ENCODE results near the gene UBE4B.
"Not testable (repeated sequence)": the region's sequence is repeated elsewhere in the genome, so short reads cannot be mapped to it uniquely, and the experiment has no call there.

Gene UBE4B

GRCh38 chr1:10032590-10033358 lies at the start of gene UBE4B:
Gene UBE4B, plus strand, starts transcription at chr1:10032958. Its CDS starts 713 bp downstream, at chr1:10033671.
- peak; percentile 96 to 99 for DNase-seq (ENCODE audit: low read depth in 2 of 2)

- DNase-seq (ENCODE audit: low read depth in 2 of 2), result no peak
Observed at GRCh38 chr1:9984253-9984652, 48.5 kb upstream of the UBE4B start.

- no peak for DNase-seq (ENCODE audit: low read depth in 2 of 2)
Observed at GRCh38 chr1:9985001-9985400, 47.8 kb upstream of the UBE4B start.

- DNase-seq (ENCODE audit: low read depth in 2 of 2), result no peak
Observed at GRCh38 chr1:9989773-9990172, 43.0 kb upstream of the UBE4B start.

- no peak for DNase-seq (ENCODE audit: low read depth in 2 of 2)
Observed at GRCh38 chr1:9990944-9991343, 41.8 kb upstream of the UBE4B start.

GRCh38 chr1:9992910-9993309 lies 39.8 kb upstream of the UBE4B start:
- no peak for DNase-seq (ENCODE audit: low read depth in 2 of 2)

GRCh38 chr1:9993561-9994075 lies 39.1 kb upstream of the UBE4B start:
- no peak for DNase-seq (ENCODE audit: low read depth in 2 of 2)

GRCh38 chr1:9996624-9997582 lies 35.9 kb upstream of the UBE4B start, which contains the start of gene RBP7:
Gene RBP7, plus strand, starts transcription at chr1:9997228. Its CDS starts 31 bp downstream, at chr1:9997259.
- no peak for DNase-seq (ENCODE audit: low read depth in 2 of 2)

GRCh38 chr1:10001016-10001665 lies 31.6 kb upstream of the UBE4B start:
- no peak for DNase-seq (ENCODE audit: low read depth in 2 of 2)

GRCh38 chr1:10005248-10005647 lies 27.5 kb upstream of the UBE4B start:
- DNase-seq (ENCODE audit: low read depth in 2 of 2), result not testable (repeated sequence)

- no peak for DNase-seq (ENCODE audit: low read depth in 2 of 2)
Observed at GRCh38 chr1:10007169-10007568, 25.6 kb upstream of the UBE4B start.

- DNase-seq (ENCODE audit: low read depth in 2 of 2), result no peak
Observed at GRCh38 chr1:10014016-10014415, 18.7 kb upstream of the UBE4B start.

GRCh38 chr1:10019561-10019960 lies 13.2 kb upstream of the UBE4B start:
- no peak for DNase-seq (ENCODE audit: low read depth in 2 of 2)

GRCh38 chr1:10020086-10020485 lies 12.7 kb upstream of the UBE4B start:
- DNase-seq (ENCODE audit: low read depth in 2 of 2), result no peak

- not testable (repeated sequence) for DNase-seq (ENCODE audit: low read depth in 2 of 2)
Observed at GRCh38 chr1:10020678-10021077, 12.1 kb upstream of the UBE4B start.

GRCh38 chr1:10021992-10022391 lies 10.8 kb upstream of the UBE4B start:
- not testable (repeated sequence) for DNase-seq (ENCODE audit: low read depth in 2 of 2)

- DNase-seq (ENCODE audit: low read depth in 2 of 2), result no peak
Observed at GRCh38 chr1:10022656-10023055, 10.1 kb upstream of the UBE4B start.

GRCh38 chr1:10025354-10025753 lies 7.4 kb upstream of the UBE4B start:
- no peak for DNase-seq (ENCODE audit: low read depth in 2 of 2)

- no peak for DNase-seq (ENCODE audit: low read depth in 2 of 2)
Observed at GRCh38 chr1:10027027-10027426, 5.7 kb upstream of the UBE4B start.

- not testable (repeated sequence) for DNase-seq (ENCODE audit: low read depth in 2 of 2)
Observed at GRCh38 chr1:10028956-10029500, 3.7 kb upstream of the UBE4B start.

- no peak for DNase-seq (ENCODE audit: low read depth in 2 of 2)
Observed at GRCh38 chr1:10031461-10031860, 1.3 kb upstream of the UBE4B start.

All from stimulated activated CD8-positive, alpha-beta memory T cell treated with anti-CD3 and anti-CD28 coated beads, Interleukin-2, amount 100 ng/mL, for 48 hours (primary cell).